Panc1 (cell line): ENCODE results near the gene CHST9. TPM values are rescaled to one million over a fixed set of nuclear protein-coding genes. Genes with fewer than 3 reads are reported as not detected.

ENCODE experiments used
- ATAC-seq: fragments of 200-7000 bp; cut with Tn5 transposase; 2 replicates; pipeline ENCODE4 v1.9.1; 2020; ENCODE audit warnings: mild to moderate bottlenecking, moderate library complexity
- BruUV-seq: library from RNA; stranded (reverse); fragments of 400-500 nt; replicated peaks from 2 replicates; lab custom pipeline; 2021; lab: Mats Ljungman, UMichigan
- CTCF ChIA-PET: fragments of 300-600 bp; sonication (Branson Sonifier 250); formaldehyde crosslinking; loops from one replicate; lab custom pipeline; 2022; ENCODE audit warnings: antibody characterized with exemption; lab: Charles Lee
- POLR2A ChIA-PET: fragments of 300-600 bp; sonication (Branson Sonifier 250); formaldehyde crosslinking; loops from one replicate; lab custom pipeline; 2022; ENCODE audit warnings: antibody characterized with exemption; lab: Charles Lee
- DNase-seq: peaks from one replicate; pipeline ENCODE4 v3.0.0-alpha.2; 2010; ENCODE audit warnings: low read depth, low spot score
- H3K27ac ChIP-seq: 2 replicates; pipeline ENCODE4 v1.5.1; 2011; ENCODE audit warnings: mild to moderate bottlenecking, low read length, inconsistent platforms
- H3K27me3 ChIP-seq: fragments of 200-500 bp; sonication (Bioruptor generic); 2 replicates; pipeline ENCODE4 v1.6.0; 2014; ENCODE audit warnings: low read length, inconsistent platforms; ENCODE audit not compliant: control insufficient read depth, insufficient read depth
- H3K36me3 ChIP-seq: fragments of 200-500 bp; sonication (Bioruptor generic); 2 replicates; pipeline ENCODE4 v1.5.1; 2014; ENCODE audit warnings: inconsistent platforms, mild to moderate bottlenecking, low read length, moderate library complexity; ENCODE audit not compliant: control insufficient read depth, insufficient read depth
- H3K4me1 ChIP-seq: 2 replicates; pipeline ENCODE4 v1.5.1; 2011; ENCODE audit warnings: inconsistent platforms, mild to moderate bottlenecking, low read length, moderate library complexity; ENCODE audit not compliant: control insufficient read depth, insufficient read depth
- H3K4me3 ChIP-seq, 2 experiments: 2 replicates each; pipeline ENCODE4 v1.5.1; 2011 to 2012; ENCODE audit warnings: low read depth in 2 of 2, low read length in 2 of 2, mild to moderate bottlenecking in 2 of 2, inconsistent platforms in 1 of 2, moderate library complexity in 1 of 2
- H3K9me3 ChIP-seq: fragments of 200-500 bp; sonication (Bioruptor generic); 2 replicates; pipeline ENCODE4 v1.5.1; 2014; ENCODE audit warnings: low read depth, mild to moderate bottlenecking, inconsistent platforms, low read length, moderate library complexity; ENCODE audit not compliant: control insufficient read depth, insufficient read depth
- CTCF ChIP-seq: fragments of 450-650 bp; IDR thresholded peaks from 2 replicates; pipeline ENCODE4 v1.5.1; 2017; ENCODE audit warnings: mild to moderate bottlenecking
- POLR2AphosphoS5 ChIP-seq: IDR thresholded peaks from 2 replicates; pipeline ENCODE4 v1.6.1; 2012; ENCODE audit warnings: mild to moderate bottlenecking, low read depth, low read length, moderate library complexity
- REST ChIP-seq, 2 experiments: IDR thresholded peaks; 2 replicates each; pipeline ENCODE4 v1.6.1; 2011 to 2012; ENCODE audit warnings: low read depth in 2 of 2, control low read depth in 1 of 2, low read length in 1 of 2, mild to moderate bottlenecking in 1 of 2, moderate library complexity in 1 of 2; ENCODE audit not compliant: insufficient read depth in 1 of 2
- SIN3A ChIP-seq: IDR thresholded peaks from 2 replicates; pipeline ENCODE4 v1.6.1; 2012; ENCODE audit warnings: low read depth, mild to moderate bottlenecking, low read length, moderate library complexity, borderline replicate concordance; ENCODE audit not compliant: insufficient read depth
- TCF7L2 ChIP-seq: IDR thresholded peaks from 2 replicates; pipeline ENCODE4 v1.6.1; 2011; ENCODE audit warnings: mild to moderate bottlenecking, low read depth, low read length, inconsistent platforms
- in situ Hi-C: cut with HindIII; loops from 2 replicates; pipeline ENCODE4 v1.10.0; 2016; ENCODE audit warnings: low sequenced_read_pairs, low pct_unique_long_range_greater_than_20kb
- intact Hi-C: fragments of 100-400 bp; cut with micrococcal nuclease; formaldehyde crosslinking; loops from one replicate; pipeline ENCODE4 v1.10.0; 2022; ENCODE audit not compliant: unreplicated experiment
- total RNA-seq: library from RNA; stranded (reverse); gene quantifications from one replicate; pipeline ENCODE4 v1.2.1, GENCODE V29; 2021; ENCODE audit not compliant: unreplicated experiment

CHST9 gene
- total RNA-seq, 1 experiment from 2014 or later = 0.05 TPM

- Histone ChIP-seq H3K4me3 (no peak overlapping the region), H3K27ac (no peak overlapping the region), H3K36me3 (no peaks in the 10 kb centered on the region), H3K9me3 (no peaks in the 10 kb centered on the region), H3K27me3 (no peaks in the 10 kb centered on the region), H3K4me1 (no peaks in the 10 kb centered on the region)
- no TSS peak for BruUV-seq
- ChIA-PET CTCF (no interaction called here), POLR2A (no interaction called here)
- TF ChIP-seq TCF7L2 = no peak
- TF ChIP-seq SIN3A = no peak
- no peak for TF ChIP-seq REST (IDR thresholded peaks at IDR 0.05; ENCODE audit: insufficient read depth in 1 of 2, low read depth in 2 of 2, low read length in 1 of 2)
- TF ChIP-seq CTCF = no peak
- TF ChIP-seq POLR2AphosphoS5 = no peak
- intact Hi-C loops (no loop called here), in situ Hi-C loops (no loop called here)
- DNase-seq = no peak
- no peak for ATAC-seq
These were observed 17.6 kb upstream of the CHST9 start for GRCh38 chr18:27202741-27203140.

GRCh38 chr18:27198036-27198435, 12.9 kb upstream of the CHST9 start:
- Histone ChIP-seq H3K4me3 (no peak overlapping the region), H3K27me3 (no peaks in the 10 kb centered on the region), H3K36me3 (no peaks in the 10 kb centered on the region), H3K27ac (no peak overlapping the region), H3K9me3 (no peaks in the 10 kb centered on the region), H3K4me1 (no peaks in the 10 kb centered on the region)
- TF ChIP-seq POLR2AphosphoS5 (no peak), REST (IDR thresholded peaks at IDR 0.05; ENCODE audit: insufficient read depth in 1 of 2, low read depth in 2 of 2, low read length in 1 of 2) (no peak), CTCF (no peak), TCF7L2 (no peak), SIN3A (no peak)
- CTCF ChIA-PET = no interaction called here
- POLR2A ChIA-PET = no interaction called here
- intact Hi-C loops (no loop called here), in situ Hi-C loops (no loop called here)
- BruUV-seq = no TSS peak
- DNase-seq (no peak), ATAC-seq (no peak)
